HepG2 (cell line): ENCODE results near the gene NLRC3. TPM values are rescaled to one million over a fixed set of nuclear protein-coding genes. Genes with fewer than 3 reads are reported as not detected.

ENCODE experiments used
- ARNT2 ChIP-seq: sonication (generic); formaldehyde crosslinking; IDR thresholded peaks from 2 replicates; pipeline ENCODE4 v1.8.0; 2022; ENCODE audit warnings: mild to moderate bottlenecking, low read depth, missing genetic modification reagents, moderate library complexity
- BRCA1 ChIP-seq: sonication (generic); formaldehyde crosslinking; IDR thresholded peaks from 2 replicates; pipeline ENCODE4 v1.4.0; 2020; ENCODE audit warnings: missing genetic modification reagents
- CBX5 ChIP-seq: sonication (generic); formaldehyde crosslinking; IDR thresholded peaks from 2 replicates; pipeline ENCODE4 v1.4.0; 2020; ENCODE audit warnings: missing genetic modification reagents, borderline replicate concordance
- DNMT1 ChIP-seq: sonication (generic); formaldehyde crosslinking; IDR thresholded peaks from 2 replicates; pipeline ENCODE4 v1.5.1; 2020; ENCODE audit warnings: mild to moderate bottlenecking, missing genetic modification reagents
- FUBP1 ChIP-seq: sonication (generic); formaldehyde crosslinking; IDR thresholded peaks from 2 replicates; pipeline ENCODE4 v1.5.1; 2020; ENCODE audit warnings: missing genetic modification reagents, mild to moderate bottlenecking, borderline replicate concordance
- LCORL ChIP-seq, 2 experiments: fragments of 450-650 bp in 1 of 2; sonication (generic) in 1 of 2; formaldehyde crosslinking in 1 of 2; IDR thresholded peaks; 2 replicates each; pipeline versions ENCODE4 v1.5.0 to v1.6.1; 2017 to 2020; ENCODE audit warnings: antibody characterized with exemption in 1 of 2, missing genetic modification reagents in 1 of 2
- MZF1 ChIP-seq: sonication (generic); formaldehyde crosslinking; IDR thresholded peaks from 2 replicates; pipeline ENCODE4 v1.8.1; 2023; ENCODE audit warnings: mild to moderate bottlenecking, missing genetic modification reagents, borderline replicate concordance
- NCOA1 ChIP-seq: sonication (generic); formaldehyde crosslinking; IDR thresholded peaks from 2 replicates; pipeline ENCODE4 v1.9.0; 2021; ENCODE audit warnings: missing genetic modification reagents
- NKX3-1 ChIP-seq: sonication (generic); formaldehyde crosslinking; IDR thresholded peaks from 2 replicates; pipeline ENCODE4 v1.5.0; 2020; ENCODE audit warnings: missing genetic modification reagents
- POLR2A ChIP-seq, 2 experiments: IDR thresholded peaks; 2 replicates each; pipeline ENCODE4 v1.6.1; 2011; ENCODE audit warnings: low read depth in 2 of 2, low read length in 2 of 2, mild to moderate bottlenecking in 1 of 2, moderate library complexity in 1 of 2; ENCODE audit not compliant: insufficient read depth in 1 of 2
- RELA ChIP-seq: sonication (generic); formaldehyde crosslinking; IDR thresholded peaks from 2 replicates; pipeline ENCODE4 v1.4.0; 2020; ENCODE audit warnings: missing genetic modification reagents
- RNF2 ChIP-seq: fragments of 450-650 bp; conservative IDR thresholded peaks from 2 replicates; pipeline ENCODE4 v1.6.1; 2016; ENCODE audit warnings: low read depth
- SATB2 ChIP-seq: sonication (generic); formaldehyde crosslinking; IDR thresholded peaks from 2 replicates; pipeline ENCODE4 v1.5.0; 2020; ENCODE audit warnings: missing genetic modification reagents
- TEF ChIP-seq: sonication (generic); formaldehyde crosslinking; IDR thresholded peaks from 2 replicates; pipeline ENCODE4 v1.5.0; 2020; ENCODE audit warnings: missing genetic modification reagents
- THAP9 ChIP-seq: sonication (generic); formaldehyde crosslinking; IDR thresholded peaks from 2 replicates; pipeline ENCODE4; 2020; ENCODE audit warnings: missing genetic modification reagents, mild to moderate bottlenecking, borderline replicate concordance
- YEATS2 ChIP-seq: sonication (generic); formaldehyde crosslinking; IDR thresholded peaks from 2 replicates; pipeline ENCODE4 v1.4.0; 2020; ENCODE audit warnings: missing genetic modification reagents, borderline replicate concordance
- ZBTB21 ChIP-seq: sonication (generic); formaldehyde crosslinking; IDR thresholded peaks from 2 replicates; pipeline ENCODE4 v1.4.0; 2020; ENCODE audit warnings: missing genetic modification reagents
- ZFX ChIP-seq: sonication (generic); formaldehyde crosslinking; IDR thresholded peaks from 2 replicates; pipeline ENCODE4 v1.4.0; 2020; ENCODE audit warnings: mild to moderate bottlenecking, low read depth, missing genetic modification reagents, moderate library complexity
- ZNF280D ChIP-seq: sonication (generic); formaldehyde crosslinking; IDR thresholded peaks from 2 replicates; pipeline ENCODE4 v1.5.1; 2020; ENCODE audit warnings: mild to moderate bottlenecking, missing genetic modification reagents
- ZNF761 ChIP-seq: sonication (generic); formaldehyde crosslinking; conservative IDR thresholded peaks from 2 replicates; pipeline ENCODE4 v1.4.0; 2020; ENCODE audit warnings: mild to moderate bottlenecking, missing genetic modification reagents
- ZSCAN31 ChIP-seq: sonication (generic); formaldehyde crosslinking; IDR thresholded peaks from 2 replicates; pipeline ENCODE4 v1.5.0; 2020; ENCODE audit warnings: low read depth, mild to moderate bottlenecking, missing genetic modification reagents
- polyA plus RNA-seq, 8 experiments: library from polyadenylated mRNA; depleted of rRNA in 3 of 8; stranded (reverse) in 7 of 8; unstranded in 1 of 8; fragments of >200 nt; fragmentation: Illumina TruSeq in 4 of 8; extraction: Trizol in 4 of 8; gene quantifications; 2 replicates each; pipeline versions ENCODE4 v1.2.1 to v1.2.3, GENCODE V29; 2011 to 2016; ENCODE audit warnings: low read depth in 4 of 8, missing spikeins in 1 of 8, mixed read lengths in 1 of 8; ENCODE audit not compliant: insufficient read depth in 1 of 8
- total RNA-seq, 5 experiments: library from RNA; depleted of rRNA; stranded (reverse); fragments of >200 nt; fragmentation: Illumina TruSeq; extraction: Trizol; gene quantifications; 2 replicates each; pipeline ENCODE4 v1.2.3, GENCODE V29; 2016; ENCODE audit warnings: low read depth in 1 of 5

The NLRC3 gene
- total and polyA plus RNA-seq, 2 of the 13 experiments (the other 11 are each of a cell fraction or from before 2014, with no cell fraction given) = not detected

- TF ChIP-seq ZNF280D (CRISPR knock-in tag) (0 out of 2 replicates have a peak, but pooled peaks have one; percentile 38), SATB2 (CRISPR knock-in tag) (no peak), FUBP1 (CRISPR knock-in tag) (no peak), ZSCAN31 (CRISPR knock-in tag) (peak; percentile 71; the same call in 1 of the 2 replicates), TEF (CRISPR knock-in tag) (no peak), RNF2 (no peak), ARNT2 (no peak), POLR2A (IDR thresholded peaks at IDR 0.05; ENCODE audit: insufficient read depth in 1 of 2, low read depth in 2 of 2, low read length in 2 of 2) (peak in 1 of 2 experiments; percentile 79; a peak in 2 of 4 replicates), RELA (CRISPR knock-in tag) (0 out of 2 replicates have a peak, but pooled peaks have one; percentile 14), DNMT1 (CRISPR knock-in tag) (no peak), MZF1 (CRISPR knock-in tag) (no peak), ZBTB21 (CRISPR knock-in tag) (no peak), NKX3-1 (no peak), ZFX (peak; percentile 54; the same call in 1 of the 2 replicates), YEATS2 (CRISPR knock-in tag) (no peak), ZNF761 (CRISPR knock-in tag) (no peak), NCOA1 (CRISPR knock-in tag) (no peak), CBX5 (CRISPR knock-in tag) (no peak), LCORL (IDR thresholded peaks at IDR 0.05) (no peak), LCORL (CRISPR knock-in tag; IDR thresholded peaks at IDR 0.05) (peak; percentile 36; the same call in 1 of the 2 replicates), THAP9 (0 out of 2 replicates have a peak, but pooled peaks have one; percentile 22), BRCA1 (no peak)
These were observed 34.2 kb upstream of the NLRC3 start, which contains the start of gene SLX4 (continued) for GRCh38 chr16:3611146-3611975.
